Type B pancreatic cell (in vitro differentiated cells): ENCODE measurements around the gene UTS2R. TPM values are rescaled to one million over a fixed set of nuclear protein-coding genes. Genes with fewer than 3 reads are reported as not detected.
"Not testable (repeated sequence)": the region's sequence is repeated elsewhere in the genome, so short reads cannot be mapped to it uniquely, and the experiment has no call there.

Experiments used
- DNase-seq: peaks from one replicate; pipeline ENCODE4 v3.0.0; 2021; ENCODE audit warnings: mixed read lengths; ENCODE audit not compliant: unreplicated experiment; ENCODE audit errors: extremely low spot score
- H3K27ac Mint-ChIP-seq: 2 replicates; pipeline ENCODE4 v1.8.0; 2021; ENCODE audit warnings: mild to moderate bottlenecking, mixed read lengths
- H3K27me3 Mint-ChIP-seq: 2 replicates; pipeline ENCODE4 v1.8.0; 2021; ENCODE audit warnings: mixed read lengths
- H3K36me3 Mint-ChIP-seq: 2 replicates; pipeline ENCODE4 v1.8.0; 2021; ENCODE audit warnings: mixed read lengths
- H3K4me1 Mint-ChIP-seq: one replicate; pipeline ENCODE4 v1.8.0; 2021; ENCODE audit warnings: mixed read lengths; ENCODE audit not compliant: unreplicated experiment
- H3K4me3 Mint-ChIP-seq: 2 replicates; pipeline ENCODE4 v1.8.0; 2021; ENCODE audit warnings: mild to moderate bottlenecking, mixed read lengths
- H3K9me3 Mint-ChIP-seq: 2 replicates; pipeline ENCODE4 v1.8.0; 2021; ENCODE audit warnings: mixed read lengths
- CTCF ChIP-seq: fragments of 200-600 bp; sonication (generic); conservative IDR thresholded peaks from 2 replicates; pipeline ENCODE4 v1.5.0; 2021; ENCODE audit warnings: antibody characterized with exemption, mild to moderate bottlenecking
- total RNA-seq: library from RNA; stranded (reverse); gene quantifications from 2 replicates; pipeline ENCODE4 v1.2.1, GENCODE V29; 2021; ENCODE audit warnings: low replicate concordance

Gene UTS2R
- total RNA-seq, 1 donor from 2014 or later, result 0.97 TPM

GRCh38 chr17:82408288-82408937 lies 36.8 kb downstream of the UTS2R start:
- peaks cover 3% of the 10 kb centered on the region for H3K36me3 Mint-ChIP-seq
- no peak overlapping the region for H3K27ac Mint-ChIP-seq
- no peaks in the 10 kb centered on the region for H3K4me1 Mint-ChIP-seq
- TF ChIP-seq CTCF, result no peak
- no peak for DNase-seq
- H3K27me3 Mint-ChIP-seq, result no peaks in the 10 kb centered on the region
- H3K9me3 Mint-ChIP-seq, result no peaks in the 10 kb centered on the region
- no peak overlapping the region for H3K4me3 Mint-ChIP-seq

- no peak for DNase-seq
- Mint-ChIP-seq H3K27ac (no peak overlapping the region), H3K4me3 (no peak overlapping the region), H3K36me3 (peaks cover 3% of the 10 kb centered on the region), H3K4me1 (no peaks in the 10 kb centered on the region), H3K9me3 (no peaks in the 10 kb centered on the region), H3K27me3 (no peaks in the 10 kb centered on the region)
- TF ChIP-seq CTCF, result no peak
Observed at GRCh38 chr17:82408938-82409318, 37.4 kb downstream of the UTS2R start.

- H3K27me3 Mint-ChIP-seq, result no peaks in the 10 kb centered on the region
- H3K4me1 Mint-ChIP-seq, result peaks cover 9% of the 10 kb centered on the region
- no peak overlapping the region for H3K4me3 Mint-ChIP-seq
- H3K27ac Mint-ChIP-seq, result no peak overlapping the region
- no peak for DNase-seq
- H3K36me3 Mint-ChIP-seq, result peaks cover 5% of the 10 kb centered on the region
- no peak for TF ChIP-seq CTCF
- H3K9me3 Mint-ChIP-seq, result no peaks in the 10 kb centered on the region
Observed at GRCh38 chr17:82410014-82410716, 38.6 kb downstream of the UTS2R start.

- Mint-ChIP-seq H3K4me1 (peaks cover 9% of the 10 kb centered on the region), H3K27me3 (no peaks in the 10 kb centered on the region), H3K4me3 (no peak overlapping the region), H3K27ac (no peak overlapping the region), H3K9me3 (no peaks in the 10 kb centered on the region), H3K36me3 (peaks cover 3% of the 10 kb centered on the region)
- no peak for DNase-seq
- TF ChIP-seq CTCF, result no peak
Observed at GRCh38 chr17:82411396-82412053, 40.0 kb downstream of the UTS2R start.

GRCh38 chr17:82412081-82412480 lies 40.5 kb downstream of the UTS2R start:
- not testable (repeated sequence) for H3K4me1 Mint-ChIP-seq, H3K27ac Mint-ChIP-seq, H3K4me3 Mint-ChIP-seq, H3K27me3 Mint-ChIP-seq, H3K9me3 Mint-ChIP-seq, H3K36me3 Mint-ChIP-seq, DNase-seq
